Endothelial cell of umbilical vein (primary cell): ENCODE results near the gene SLC7A11. TPM values are rescaled to one million over a fixed set of nuclear protein-coding genes. Genes with fewer than 3 reads are reported as not detected.

ENCODE experiments used
- BruUV-seq: library from RNA; stranded (reverse); fragments of 400-500 nt; replicated peaks from 2 replicates; lab custom pipeline; 2021; lab: Mats Ljungman, UMichigan
- CTCF ChIA-PET: fragments of 300-600, 350-600 bp; sonication (Branson Sonifier 250); formaldehyde crosslinking; loops from one replicate; lab custom pipeline; 2021; ENCODE audit warnings: antibody characterized with exemption, inconsistent platforms; lab: Charles Lee
- POLR2A ChIA-PET: fragments of 300-600, 350-600 bp; sonication (Branson Sonifier 250); formaldehyde crosslinking; loops from one replicate; lab custom pipeline; 2021; ENCODE audit warnings: antibody characterized with exemption, inconsistent platforms; lab: Charles Lee
- DNase-seq: peaks from one replicate; pipeline ENCODE4 v3.0.0-alpha.2; 2011; ENCODE audit warnings: low read depth, low spot score
- FAIRE-seq: peaks from 2 replicates; lab custom pipeline; 2011; peaks lifted over from hg19 to GRCh38; lab: Jason Lieb, UNC
- H2AFZ ChIP-seq: 2 replicates; pipeline ENCODE4 v1.6.0; 2012; ENCODE audit warnings: low read depth, low read length, control low read depth, inconsistent platforms
- H3K27ac ChIP-seq: 2 replicates; pipeline ENCODE4 v1.5.1; 2011; ENCODE audit warnings: low read depth, mild to moderate bottlenecking, control low read depth, low read length, moderate library complexity; ENCODE audit not compliant: insufficient read depth
- H3K27me3 ChIP-seq, 2 experiments: 2 replicates each; pipeline versions ENCODE4 v1.6.0 to v1.6.1; 2011; ENCODE audit warnings: low read length in 2 of 2, mixed read lengths in 1 of 2; ENCODE audit not compliant: control insufficient read depth in 2 of 2, insufficient read depth in 2 of 2
- H3K36me3 ChIP-seq, 2 experiments: 2 replicates in 1 of 2; 3 replicates in 1 of 2; pipeline ENCODE4 v1.5.1; 2011; ENCODE audit warnings: low read length in 2 of 2, mild to moderate bottlenecking in 1 of 2, moderate library complexity in 1 of 2; ENCODE audit not compliant: control insufficient read depth in 2 of 2, insufficient read depth in 2 of 2; ENCODE audit errors: extremely low read depth in 1 of 2
- H3K4me1 ChIP-seq: 3 replicates; pipeline ENCODE4 v1.5.1; 2011; ENCODE audit warnings: mild to moderate bottlenecking, low read length; ENCODE audit not compliant: control insufficient read depth, insufficient read depth; ENCODE audit errors: extremely low read depth
- H3K4me2 ChIP-seq: 2 replicates; pipeline ENCODE4 v1.6.1; 2011; ENCODE audit warnings: low read length, control low read depth, mixed read lengths; ENCODE audit not compliant: insufficient read depth
- H3K4me3 ChIP-seq, 3 experiments: fragments of 200-600 bp in 1 of 3; sonication (generic), shearing (Covaris generic) in 1 of 3; replicated peaks in 1 of 3; 2 replicates each; pipeline ENCODE4 v1.5.1; 2011 to 2016; ENCODE audit warnings: control low read depth in 3 of 3, low read length in 3 of 3, mild to moderate bottlenecking in 2 of 3, inconsistent platforms in 1 of 3, low read depth in 1 of 3, moderate library complexity in 1 of 3; ENCODE audit not compliant: insufficient read depth in 1 of 3
- H3K79me2 ChIP-seq: 2 replicates; pipeline ENCODE4 v1.6.0; 2012; ENCODE audit warnings: low read length, inconsistent platforms; ENCODE audit not compliant: control insufficient read depth, insufficient read depth
- H3K9ac ChIP-seq: replicated peaks from 2 replicates; pipeline ENCODE3; 2011; ENCODE audit warnings: low read length, control low read depth; ENCODE audit not compliant: insufficient read depth; ENCODE audit errors: extremely low read depth
- H3K9me1 ChIP-seq: replicated peaks from 3 replicates; pipeline ENCODE4 v1.6.0; 2011; ENCODE audit warnings: mild to moderate bottlenecking, low read length; ENCODE audit not compliant: control insufficient read depth, insufficient read depth; ENCODE audit errors: extremely low read depth
- H3K9me3 ChIP-seq: replicated peaks from 2 replicates; pipeline ENCODE4 v1.5.1; 2012; ENCODE audit warnings: low read length, inconsistent platforms; ENCODE audit not compliant: control insufficient read depth, insufficient read depth
- H4K20me1 ChIP-seq: replicated peaks from 2 replicates; pipeline ENCODE3; 2011; ENCODE audit warnings: mild to moderate bottlenecking, low read length; ENCODE audit not compliant: control insufficient read depth, insufficient read depth; ENCODE audit errors: extremely low read depth
- CTCF ChIP-seq, 2 donors: IDR thresholded peaks; 1 replicate in 1 of 2; 2 replicates in 1 of 2; pipeline ENCODE4 v1.5.1; 2011; ENCODE audit warnings: low read length in 2 of 2, mild to moderate bottlenecking in 2 of 2, moderate library complexity in 2 of 2, control low read depth in 1 of 2, inconsistent platforms in 1 of 2, low read depth in 1 of 2; ENCODE audit not compliant: insufficient read depth in 1 of 2; ENCODE audit errors: extremely low read depth in 1 of 2
- EZH2 ChIP-seq: IDR thresholded peaks from 2 replicates; pipeline ENCODE4 v1.6.1; 2012; ENCODE audit warnings: borderline replicate concordance, low read depth, mild to moderate bottlenecking, moderate library complexity, low read length, inconsistent platforms; ENCODE audit not compliant: severe bottlenecking
- FOS ChIP-seq: IDR thresholded peaks from 2 replicates; pipeline ENCODE4 v1.6.1; 2011; ENCODE audit warnings: mild to moderate bottlenecking, low read length, moderate library complexity, borderline replicate concordance; ENCODE audit not compliant: insufficient read depth
- GATA2 ChIP-seq: IDR thresholded peaks from 2 replicates; pipeline ENCODE4 v1.7.0; 2011; ENCODE audit warnings: low read depth, mild to moderate bottlenecking, moderate library complexity, mixed read lengths, low read length; ENCODE audit not compliant: insufficient read length, insufficient read depth
- JUN ChIP-seq: IDR thresholded peaks from 2 replicates; pipeline ENCODE4 v1.6.1; 2011; ENCODE audit warnings: borderline replicate concordance, low read depth; ENCODE audit not compliant: insufficient read length, insufficient read depth
- MAX ChIP-seq: IDR thresholded peaks from 2 replicates; pipeline ENCODE4 v1.6.1; 2011; ENCODE audit not compliant: insufficient read depth, insufficient read length
- MYC ChIP-seq: IDR thresholded peaks from one replicate; pipeline ENCODE4 v1.6.1; 2011; ENCODE audit warnings: mild to moderate bottlenecking, low read depth, low read length
- POLR2A ChIP-seq: IDR thresholded peaks from 2 replicates; pipeline ENCODE4 v1.6.1; 2012; ENCODE audit warnings: low read depth, mild to moderate bottlenecking, control low read depth, low read length
- POLR2AphosphoS5 ChIP-seq: IDR thresholded peaks from 2 replicates; pipeline ENCODE4 v1.6.1; 2012; ENCODE audit warnings: low read depth, mild to moderate bottlenecking, control low read depth, low read length, moderate library complexity; ENCODE audit not compliant: insufficient read depth
- dilution Hi-C: fragments of 300-500 bp; cut with MboI; formaldehyde crosslinking; loops from one replicate; pipeline ENCODE4 v1.15.0; 2019; ENCODE audit warnings: low sequenced_read_pairs; ENCODE audit not compliant: extremely low pct_ligation_motif_present
- intact Hi-C: fragments of 100-400 bp; cut with micrococcal nuclease; formaldehyde crosslinking; loops from one replicate; pipeline ENCODE4 v1.10.0; 2022
- polyA plus RNA-seq, 4 experiments: library from polyadenylated mRNA; depleted of rRNA in 3 of 4; stranded (reverse) in 3 of 4; unstranded in 1 of 4; fragments of >200 nt; gene quantifications; 2 replicates each; pipeline versions ENCODE4 v1.2.1 to v1.2.3, GENCODE V29; 2011 to 2012; ENCODE audit warnings: missing spikeins in 1 of 4
- total RNA-seq: library from RNA; stranded (reverse); gene quantifications from 2 replicates; pipeline ENCODE4 v1.2.3, GENCODE V29; 2021

Gene SLC7A11
- total and polyA plus RNA-seq, 2 donors (not counting 3 experiments of a cell fraction or from before 2014, with no cell fraction given): 28.4 to 82.7 TPM

GRCh38 chr4:138163171-138163570 lies 79.0 kb downstream of the SLC7A11 start:
- BruUV-seq: no TSS peak
- TF ChIP-seq JUN: no peak
- no peak for TF ChIP-seq MYC
- no peak for TF ChIP-seq MAX
- no peak for TF ChIP-seq POLR2A
- intact Hi-C loops (no loop called here), dilution Hi-C loops (no loop called here)
- peaks cover 0 to 4% of the 10 kb centered on the region in 2 experiments for H3K36me3 ChIP-seq
- ChIA-PET POLR2A (no interaction called here), CTCF (no interaction called here)
- no peaks in the 10 kb centered on the region for H3K79me2 ChIP-seq
- H3K9me1 ChIP-seq: no peaks in the 10 kb centered on the region
- no peak overlapping the region for H2AFZ ChIP-seq
- H3K4me2 ChIP-seq: no peak overlapping the region
- no peak overlapping the region for H3K4me3 ChIP-seq
- H3K27ac ChIP-seq: no peak overlapping the region
- H3K4me1 ChIP-seq: peaks cover 9% of the 10 kb centered on the region
- DNase-seq: no peak
- no peaks in the 10 kb centered on the region for H3K9me3 ChIP-seq
- H4K20me1 ChIP-seq: no peaks in the 10 kb centered on the region
- no peaks in the 10 kb centered on the region for H3K27me3 ChIP-seq
- FAIRE-seq: no peak
- no peak overlapping the region for H3K9ac ChIP-seq

- no peaks in the 10 kb centered on the region for H3K9me1 ChIP-seq
- DNase-seq (no peak), FAIRE-seq (no peak)
- no peaks in the 10 kb centered on the region for H3K79me2 ChIP-seq
- ChIA-PET CTCF (interaction anchor here (0.6 to 1.1 kb wide), 4 partner anchors 13 to 342 kb away, joined by 3 to 5 read pairs (median 3); no protein-coding TSS in a partner anchor), POLR2A (no interaction called here)
- no peak overlapping the region for H3K9ac ChIP-seq
- H3K36me3 ChIP-seq: peaks cover 0 to 4% of the 10 kb centered on the region in 2 experiments
- no TSS peak for BruUV-seq
- dilution Hi-C loops (no loop called here), intact Hi-C loops (no loop called here)
- H3K4me1 ChIP-seq: peaks cover 9% of the 10 kb centered on the region
- no peaks in the 10 kb centered on the region for H3K9me3 ChIP-seq
- no peak overlapping the region for H3K4me2 ChIP-seq
- TF ChIP-seq MYC: no peak
- no peak for TF ChIP-seq CTCF (IDR thresholded peaks at IDR 0.05; ENCODE audit: extremely low read depth in 1 of 2, insufficient read depth in 1 of 2, low read depth in 1 of 2, low read length in 2 of 2)
- no peak for TF ChIP-seq FOS
- TF ChIP-seq POLR2AphosphoS5: no peak
- TF ChIP-seq JUN: no peak
- TF ChIP-seq EZH2: no peak
- no peak for TF ChIP-seq POLR2A
- no peak for TF ChIP-seq MAX
- no peak for TF ChIP-seq GATA2
- no peak overlapping the region for H2AFZ ChIP-seq
- H4K20me1 ChIP-seq: no peaks in the 10 kb centered on the region
- no peaks in the 10 kb centered on the region for H3K27me3 ChIP-seq
- no peak overlapping the region for H3K27ac ChIP-seq
- H3K4me3 ChIP-seq: no peak overlapping the region
Measured at GRCh38 chr4:138162259-138162658, 79.9 kb downstream of the SLC7A11 start.
